GM19351 (cell line): ENCODE results near the gene PCDH15.

ENCODE experiments used
- ATAC-seq: cut with Tn5 transposase; IDR thresholded peaks from one replicate; pipeline ENCODE4 v1.9.1; 2021; ENCODE audit warnings: mild to moderate bottlenecking, moderate library complexity; ENCODE audit not compliant: unreplicated experiment

The PCDH15 gene

DNA sequence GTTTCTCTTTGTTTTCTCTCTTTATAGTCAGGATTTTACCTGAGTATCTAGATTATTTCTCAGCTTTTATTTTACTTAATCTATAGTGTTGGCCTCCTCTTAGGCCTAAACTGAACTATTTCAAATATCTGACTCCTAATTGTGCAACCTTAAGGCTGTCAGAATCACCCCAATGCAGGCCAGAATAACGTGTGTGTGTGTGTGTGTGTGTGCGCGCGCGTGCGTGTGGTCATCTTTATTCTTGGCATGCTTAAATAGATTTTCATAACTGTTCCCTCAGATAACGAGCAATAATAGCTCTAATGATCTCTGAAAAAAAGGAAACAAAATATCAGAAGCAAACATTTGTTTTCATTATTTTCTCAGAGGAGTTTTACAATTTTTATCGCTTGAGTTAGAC, 92.4 kb downstream of the PCDH15 start:
- no peak for ATAC-seq

DNA sequence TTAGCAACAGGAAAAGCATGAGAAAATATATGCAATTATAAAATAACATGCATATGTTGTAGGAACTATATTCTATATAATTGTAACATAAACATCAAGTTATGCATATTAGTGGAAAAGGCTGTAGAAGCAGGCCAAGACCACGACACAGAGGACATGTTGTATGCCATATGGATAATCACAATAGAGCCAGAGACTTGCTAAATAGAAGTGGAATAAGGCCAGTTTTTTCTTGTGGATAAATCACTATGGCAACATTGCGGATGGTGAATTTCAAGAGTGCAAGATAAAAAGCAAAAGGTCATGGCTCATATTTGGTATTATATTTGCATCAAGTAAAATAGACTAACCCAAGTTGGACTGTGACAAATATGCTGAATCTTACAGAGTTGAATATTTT, 93.0 kb downstream of the PCDH15 start:
- ATAC-seq, result no peak

DNA sequence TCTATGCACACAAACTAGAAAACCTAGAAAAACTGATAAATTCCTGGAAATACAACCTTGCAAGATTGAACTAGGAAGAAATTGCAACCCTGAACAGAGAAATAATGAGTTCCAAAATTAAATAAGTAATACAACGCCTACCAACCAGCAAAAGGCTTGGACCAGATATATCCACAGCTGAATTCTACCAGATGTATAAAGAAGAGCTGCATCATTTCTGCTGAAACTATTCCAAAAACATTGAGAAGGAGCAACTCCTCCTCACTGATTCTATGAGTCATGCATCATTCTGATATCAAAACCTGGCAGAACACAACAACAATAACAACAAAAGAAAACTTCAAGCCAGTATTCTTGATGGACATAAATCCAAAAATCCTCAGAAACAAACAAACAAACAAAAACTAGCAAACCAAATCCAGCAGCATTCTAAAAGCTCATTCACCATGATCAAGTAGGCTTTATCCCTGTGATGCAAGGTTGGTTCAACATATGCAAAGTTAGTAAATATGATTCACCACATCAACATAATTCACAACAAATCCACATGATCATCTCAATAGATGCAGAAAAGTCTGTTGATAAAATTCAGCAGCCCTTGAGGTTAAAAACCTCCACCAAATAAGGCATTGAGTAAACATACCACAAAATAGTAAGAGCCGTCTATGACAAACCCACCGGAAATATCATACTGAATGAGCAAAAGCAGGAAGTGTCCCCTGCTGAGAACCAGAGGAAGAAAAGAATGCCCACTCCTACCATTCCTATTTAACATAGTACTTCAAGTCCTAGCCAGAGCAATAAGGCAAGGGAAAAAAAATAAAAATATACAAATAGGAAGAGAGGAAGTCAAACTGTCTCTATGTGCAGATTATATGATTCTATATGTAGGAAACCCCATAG, 98.2 kb downstream of the PCDH15 start:
- ATAC-seq, result no peak

DNA sequence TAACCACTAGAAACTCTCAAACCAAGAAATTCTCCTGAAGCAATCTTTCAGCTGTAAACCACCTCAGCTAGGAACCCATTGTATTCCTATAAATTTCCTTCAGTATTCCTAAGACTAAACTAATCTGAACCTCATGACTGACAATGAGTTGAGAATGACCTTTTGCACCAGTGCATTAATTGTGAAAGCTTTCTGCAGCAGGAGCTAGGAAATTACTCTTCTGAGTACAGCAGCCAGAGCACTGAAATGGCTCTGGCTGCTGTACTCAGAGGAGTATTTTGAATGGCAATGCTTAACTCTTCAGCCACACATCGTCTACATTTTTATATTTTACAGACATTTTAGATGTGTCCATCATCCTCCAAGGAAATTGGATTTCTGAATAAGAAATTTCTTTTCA, 109.7 kb downstream of the PCDH15 start:
- no peak for ATAC-seq

DNA sequence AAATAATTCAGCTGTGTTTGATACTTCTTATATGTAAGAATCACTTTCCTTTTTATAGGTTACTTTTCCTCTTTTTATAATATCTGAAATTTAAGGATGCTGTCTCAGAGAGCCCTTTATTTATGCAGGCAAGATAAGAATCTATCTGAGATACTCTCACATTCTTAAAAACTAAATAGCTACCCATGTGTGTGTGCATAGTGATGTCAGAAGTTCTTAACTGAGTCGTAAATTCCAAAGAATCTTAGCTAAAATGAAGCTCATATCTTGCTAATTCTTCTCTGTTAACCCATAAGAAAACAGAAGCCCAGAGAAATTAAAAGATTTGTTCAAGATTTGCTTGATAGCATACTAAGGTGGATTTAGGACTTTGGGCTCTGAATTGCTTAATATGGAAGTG, 118.5 kb downstream of the PCDH15 start:
- ATAC-seq, result no peak

DNA sequence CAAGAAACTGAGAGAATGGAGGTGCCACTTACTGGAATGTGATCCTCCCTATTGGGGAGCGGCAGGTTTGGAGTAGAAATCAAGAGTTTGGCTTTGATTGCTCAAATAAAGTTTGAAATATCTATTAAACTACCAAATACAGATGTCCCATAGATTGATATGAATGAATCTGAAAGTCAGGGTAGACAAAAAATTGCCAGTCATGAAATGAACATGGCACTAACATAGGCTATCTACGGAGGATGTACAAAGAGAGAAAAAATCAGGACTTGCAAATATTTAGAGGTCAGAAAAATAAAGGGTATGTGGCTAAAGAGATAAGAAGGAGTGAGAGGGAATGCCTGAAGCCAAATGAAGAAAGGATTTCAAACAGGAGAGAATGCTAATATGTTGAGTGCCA, 119.9 kb downstream of the PCDH15 start:
- ATAC-seq, result no peak

DNA sequence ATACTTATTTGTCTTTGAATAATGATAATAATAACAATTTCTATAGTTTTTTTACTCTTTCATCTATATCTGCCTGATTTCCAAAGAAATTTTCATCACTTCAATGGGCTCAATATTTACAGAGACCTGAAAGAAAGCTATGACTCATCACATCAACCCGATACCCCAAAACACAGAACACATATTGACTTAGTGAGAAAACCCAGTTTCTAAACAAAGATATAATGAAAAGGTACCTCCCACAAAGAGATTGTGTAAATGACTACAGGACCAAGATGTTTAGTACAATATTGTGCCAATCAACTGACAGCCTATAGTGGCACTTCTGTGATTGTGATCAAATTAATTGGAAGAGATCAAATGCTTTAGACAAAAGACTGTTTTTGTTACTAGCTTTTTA, 133.9 kb downstream of the PCDH15 start:
- ATAC-seq, result no peak

DNA sequence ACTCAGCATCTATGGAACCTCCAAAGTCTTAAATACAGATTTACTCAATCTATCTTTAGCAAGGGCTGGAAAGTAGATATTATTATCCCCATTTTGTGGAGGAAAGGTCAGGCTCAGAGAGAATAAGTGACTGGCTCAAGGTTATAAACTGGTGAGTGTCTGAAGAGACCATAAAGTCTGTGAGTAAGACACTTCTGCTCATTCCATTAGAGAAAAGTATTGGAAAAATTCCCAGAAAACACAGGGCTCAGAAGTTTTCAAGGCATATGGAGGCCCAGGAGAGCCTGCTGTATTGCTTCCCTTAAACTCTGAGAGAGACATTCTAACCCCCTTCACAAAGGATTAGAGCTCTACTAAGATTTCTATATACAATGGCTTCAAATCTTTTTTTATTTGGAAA, 134.8 kb downstream of the PCDH15 start:
- no peak for ATAC-seq

DNA sequence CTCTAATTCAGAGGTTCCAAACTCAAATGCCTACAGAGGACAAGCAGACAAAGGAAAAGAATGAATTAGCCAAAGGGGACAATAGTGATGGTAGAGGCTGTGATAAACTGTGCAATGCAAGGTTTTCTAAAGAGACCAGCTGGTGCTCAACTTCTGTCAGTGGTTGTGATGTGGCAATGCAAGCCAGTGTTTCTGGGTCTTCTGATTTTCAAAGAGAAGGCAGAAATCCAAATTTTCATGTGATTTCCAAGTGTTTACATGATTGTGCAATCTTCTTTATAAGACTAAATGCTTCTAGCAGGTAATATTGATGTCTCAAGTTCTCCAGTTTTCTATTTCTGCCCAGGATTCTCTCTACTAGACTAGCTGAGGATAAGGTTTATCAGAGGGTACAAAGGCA, 135.9 kb downstream of the PCDH15 start:
- no peak for ATAC-seq

DNA sequence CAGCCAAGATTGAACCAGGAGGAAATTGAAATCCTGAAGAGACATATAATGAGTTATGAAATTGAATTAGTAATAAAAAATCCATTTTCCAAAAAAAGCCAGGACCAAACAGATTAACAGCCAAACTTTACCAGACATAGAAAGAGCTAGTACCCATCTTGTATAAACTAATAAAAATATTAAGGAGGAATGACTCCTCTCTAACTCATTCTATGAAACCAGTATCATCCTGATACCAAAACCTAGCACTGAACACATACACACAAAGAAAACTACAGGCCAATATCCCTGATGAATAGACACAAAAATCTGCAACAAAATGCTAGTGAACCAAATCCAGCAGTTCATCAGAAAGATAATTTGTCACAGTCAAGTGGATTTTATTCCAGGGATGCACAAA, 140.6 kb downstream of the PCDH15 start:
- ATAC-seq, result no peak

DNA sequence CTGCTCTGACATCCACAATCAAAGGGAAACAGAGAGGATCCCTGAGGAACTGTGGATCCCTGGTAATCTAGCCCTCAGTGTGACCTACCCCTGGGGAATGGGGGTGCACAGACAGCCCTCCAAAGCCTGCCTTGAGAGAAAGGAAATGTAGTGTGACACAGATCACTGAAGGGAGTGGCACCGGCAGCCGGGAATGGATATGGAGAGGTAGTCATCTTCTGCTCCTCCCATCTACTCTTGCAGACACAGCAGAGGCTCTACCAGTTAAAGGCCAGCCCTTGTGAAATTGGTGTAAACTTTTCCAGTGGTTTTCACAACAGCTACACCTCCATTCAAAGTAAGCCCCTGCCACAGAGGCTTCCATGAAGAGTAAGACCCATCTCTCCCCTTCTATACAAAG, 144.4 kb downstream of the PCDH15 start:
- ATAC-seq, result no peak

DNA sequence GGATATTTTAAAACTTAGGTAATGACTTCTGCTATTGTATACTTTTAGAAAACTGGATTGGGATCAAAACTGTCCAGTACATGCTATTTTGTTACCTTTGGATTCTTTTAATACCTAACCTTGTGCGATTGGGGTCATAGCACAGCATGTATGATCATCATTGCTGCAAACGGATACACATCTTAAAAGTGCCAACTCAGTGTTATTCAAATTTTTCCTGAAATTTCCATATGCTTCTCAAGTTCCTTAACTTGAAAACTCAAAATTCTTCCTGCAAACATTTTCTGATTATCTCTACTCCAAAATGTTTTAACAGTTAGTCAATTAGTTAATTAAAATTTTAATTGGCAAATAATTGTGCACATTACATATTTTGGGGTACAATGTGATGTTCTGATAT, 147.5 kb downstream of the PCDH15 start:
- no peak for ATAC-seq

DNA sequence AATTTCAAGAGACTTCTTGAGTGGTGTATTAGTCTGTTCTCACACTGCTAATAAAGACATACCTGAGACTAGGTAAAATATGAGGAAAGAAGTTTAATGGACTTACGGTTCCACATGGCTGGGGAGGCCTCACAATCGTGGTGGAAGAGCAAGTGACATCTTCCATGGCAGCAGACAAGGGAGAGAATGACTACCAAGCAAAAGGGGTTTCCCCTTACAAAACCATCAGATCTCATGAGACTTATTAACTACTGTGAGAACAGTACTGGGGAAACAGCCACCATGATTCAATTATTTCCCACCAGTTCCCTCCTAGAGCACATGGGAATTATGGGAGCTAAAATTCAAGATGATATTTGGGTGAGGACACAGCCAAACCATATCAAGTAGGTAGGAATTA, 150.5 kb downstream of the PCDH15 start:
- no peak for ATAC-seq

DNA sequence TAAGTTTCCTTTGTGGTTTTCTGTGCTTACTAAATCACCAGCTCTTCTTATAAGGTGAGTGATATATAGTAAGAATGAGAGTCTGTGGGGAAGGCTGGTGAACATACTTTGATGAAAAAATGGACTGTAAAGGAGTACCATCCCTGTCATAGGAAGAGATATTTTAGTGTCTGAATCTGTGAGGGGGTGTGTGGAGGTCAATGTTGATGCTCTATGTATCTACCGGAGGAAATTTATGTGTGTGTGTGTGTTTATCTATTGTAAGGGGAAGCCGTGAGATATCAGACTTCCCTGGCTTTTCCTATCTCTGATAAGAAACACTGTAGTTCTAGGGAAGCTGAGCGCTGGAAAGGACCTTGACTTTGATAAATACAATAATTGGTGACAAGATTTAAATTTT, 179.0 kb downstream of the PCDH15 start:
- ATAC-seq, result no peak

DNA sequence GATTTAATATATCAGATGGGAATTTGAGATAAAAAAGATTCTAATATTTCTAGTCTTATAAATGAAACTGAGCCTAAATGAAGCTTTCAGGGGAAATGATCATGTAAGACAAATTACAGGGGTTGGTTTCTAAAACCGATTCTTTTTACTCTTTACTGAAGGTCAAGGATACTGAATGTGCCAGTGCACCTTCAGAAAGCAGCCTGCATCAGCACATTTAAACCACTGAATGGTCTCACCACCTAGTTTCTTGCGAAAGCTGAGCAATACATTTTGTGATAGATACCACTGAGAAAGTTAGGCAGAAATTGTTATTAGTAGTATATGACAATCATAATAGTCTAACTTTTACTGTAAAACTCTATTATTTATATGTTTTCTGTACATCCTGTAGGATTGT, 180.7 kb downstream of the PCDH15 start:
- ATAC-seq, result no peak

DNA sequence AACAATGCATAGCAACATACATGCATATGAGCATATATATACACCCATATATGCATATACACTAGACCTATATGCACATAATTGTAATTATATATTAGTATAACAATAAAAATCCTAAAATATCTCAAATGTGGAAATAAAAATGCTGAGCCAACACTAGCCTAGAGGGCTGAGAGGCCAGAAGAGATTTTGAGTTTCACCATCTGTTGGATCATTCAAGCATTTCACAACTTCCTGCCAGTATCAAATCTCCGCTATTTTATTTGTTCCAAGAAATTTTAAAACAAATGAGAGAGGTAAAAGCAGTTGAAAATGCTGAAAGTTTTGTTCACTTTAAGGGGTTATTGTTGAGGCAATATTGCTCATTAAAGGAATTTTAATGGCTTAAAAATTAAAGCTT, 187.0 kb downstream of the PCDH15 start:
- ATAC-seq, result no peak

DNA sequence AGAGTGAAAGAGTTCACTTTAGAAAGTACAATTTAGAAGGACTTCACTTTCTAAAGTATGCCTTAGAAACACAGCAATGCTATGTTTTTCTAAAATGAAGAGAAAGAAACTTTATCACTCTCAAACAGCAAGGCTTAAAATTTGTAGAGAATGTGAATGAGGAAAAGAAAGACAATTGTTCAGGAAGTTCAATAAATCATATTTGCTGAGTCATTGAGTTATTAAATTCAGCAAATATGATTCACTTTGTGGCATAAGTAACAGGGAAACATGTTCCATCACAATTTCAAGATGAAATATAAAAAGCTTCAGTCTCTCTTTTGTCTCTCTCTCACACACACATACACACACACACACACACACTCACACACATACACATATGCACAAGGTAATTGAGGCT, 187.9 kb downstream of the PCDH15 start:
- ATAC-seq, result no peak

DNA sequence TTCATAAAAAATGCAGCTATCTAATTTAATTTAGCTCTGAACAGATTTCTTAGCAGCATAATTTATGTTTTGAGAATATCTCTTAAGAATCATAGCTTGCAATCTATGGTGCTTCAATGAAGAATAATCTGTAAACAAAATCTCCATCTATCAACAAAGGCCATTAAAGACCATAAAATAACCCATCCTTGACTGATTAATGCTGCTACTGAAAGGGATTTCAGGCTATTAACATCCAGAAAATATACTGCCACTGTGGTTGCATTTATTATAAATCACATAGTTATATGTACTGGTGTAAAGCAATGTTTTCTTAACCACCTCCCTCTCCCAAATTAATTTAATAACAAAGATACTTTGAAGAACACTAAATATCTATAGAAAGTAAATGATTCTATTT, 191.6 kb downstream of the PCDH15 start:
- no peak for ATAC-seq

DNA sequence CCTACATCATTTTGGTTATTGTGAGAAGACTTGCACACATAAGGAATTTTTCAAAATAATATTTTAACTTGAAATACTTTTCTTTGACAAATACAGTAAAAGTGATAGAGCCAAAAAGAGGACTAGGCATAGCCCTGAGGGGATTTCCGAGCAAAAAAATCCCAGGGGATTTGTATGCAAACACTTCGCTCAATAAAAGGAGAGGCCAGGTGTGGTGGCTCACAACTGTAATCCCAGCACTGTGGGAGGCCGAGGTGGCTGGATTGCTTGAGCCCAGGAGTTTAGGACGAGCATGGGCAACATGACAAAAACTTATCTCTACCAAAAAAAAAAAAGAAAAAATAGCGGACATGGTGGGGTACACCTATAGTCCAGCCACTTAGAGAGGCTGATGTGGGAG, 193.0 kb downstream of the PCDH15 start:
- no peak for ATAC-seq

DNA sequence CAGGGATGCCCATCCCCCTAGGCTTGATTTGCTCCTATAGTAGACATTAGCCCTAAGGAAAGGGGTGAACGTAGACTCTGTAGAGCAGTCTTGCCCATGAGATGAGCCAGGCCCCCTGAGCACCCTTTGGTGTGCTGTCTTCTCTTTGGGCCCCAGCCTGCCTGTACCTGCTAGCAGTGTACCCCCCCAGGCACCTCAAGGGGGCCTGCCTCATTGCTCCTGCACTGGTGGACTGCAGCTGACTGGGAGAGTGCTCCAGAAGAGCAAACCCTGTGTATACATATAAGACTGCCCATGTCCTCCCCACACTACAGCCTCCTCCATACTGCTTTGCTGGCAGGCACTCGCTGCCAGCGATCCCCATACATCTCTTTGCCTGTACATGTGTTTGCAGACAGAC, 206.7 kb downstream of the PCDH15 start:
- no peak for ATAC-seq

DNA sequence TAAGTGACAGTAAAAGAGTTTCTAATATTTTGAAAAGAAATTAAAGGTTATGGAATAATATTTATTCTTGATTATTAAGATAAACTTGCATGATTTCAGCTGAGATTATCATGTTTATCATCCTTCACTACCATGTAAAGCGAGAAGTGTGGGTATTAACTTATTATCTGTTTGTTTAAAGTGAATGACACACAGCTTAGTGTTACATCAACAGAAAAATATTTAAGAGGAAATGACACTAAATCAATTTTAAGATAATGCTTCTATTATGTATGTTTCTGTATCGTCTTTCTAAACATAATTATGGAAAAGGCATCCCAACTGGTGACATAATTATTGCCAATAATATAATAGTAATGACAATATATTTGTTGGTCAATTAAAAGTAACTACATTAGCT, 213.1 kb downstream of the PCDH15 start:
- no peak for ATAC-seq

DNA sequence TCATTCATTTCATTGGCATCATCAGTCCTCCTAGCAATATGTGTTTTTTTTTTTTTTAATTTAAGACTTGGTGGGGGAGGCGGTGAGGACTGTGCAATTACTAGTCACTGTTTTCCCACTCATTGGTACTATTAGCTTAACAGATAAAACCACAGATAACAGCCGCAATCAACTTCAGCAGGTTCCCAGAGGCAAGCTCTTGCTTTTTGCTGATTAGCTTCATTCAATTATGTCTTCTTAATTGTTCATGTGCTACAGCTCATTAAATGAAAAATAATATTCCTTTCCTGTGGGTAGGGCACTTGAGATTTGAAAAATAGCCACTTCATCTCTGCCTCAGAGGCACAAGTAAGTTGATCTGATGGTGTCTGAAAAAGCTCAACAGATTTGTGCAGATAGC, 215.5 kb downstream of the PCDH15 start:
- ATAC-seq, result no peak

DNA sequence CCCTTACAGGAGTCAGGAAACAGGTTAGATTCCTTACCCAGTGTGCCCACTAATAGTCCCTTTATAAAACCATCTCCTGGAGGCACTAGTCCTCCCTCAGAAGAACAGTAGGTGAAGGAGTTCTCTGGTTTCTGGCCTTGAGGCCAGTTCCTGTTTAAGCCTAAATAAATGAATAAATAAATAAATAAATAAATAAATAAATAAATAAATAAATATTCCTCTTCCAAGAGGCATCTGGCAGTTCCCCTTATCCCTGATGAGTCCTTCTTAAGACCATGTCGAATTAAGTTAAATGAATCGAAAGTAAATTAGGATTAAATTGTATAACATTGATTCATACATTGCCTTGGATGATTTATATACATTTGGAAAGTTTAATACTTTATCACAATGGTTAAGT, 223.3 kb downstream of the PCDH15 start:
- ATAC-seq, result no peak
